Stimulated activated CD4-positive, alpha-beta T cell treated with anti-CD3 and anti-CD28 coated beads, Interleukin-1b, Interleukin-23, amount 100 ng/mL, for 1 hour (primary cell): ENCODE results near the gene KHNYN.

Source experiments
- DNase-seq, 2 donors: peaks; one replicate each; pipeline ENCODE4 v3.0.0-alpha.2; 2020; ENCODE audit warnings: low read depth in 2 of 2

Gene KHNYN

GRCh38 chr14:24401810-24402702 lies 27.7 kb upstream of the KHNYN start:
- DNase-seq, result no peak

GRCh38 chr14:24403294-24403998 lies 26.3 kb upstream of the KHNYN start:
- no peak for DNase-seq

DNA sequence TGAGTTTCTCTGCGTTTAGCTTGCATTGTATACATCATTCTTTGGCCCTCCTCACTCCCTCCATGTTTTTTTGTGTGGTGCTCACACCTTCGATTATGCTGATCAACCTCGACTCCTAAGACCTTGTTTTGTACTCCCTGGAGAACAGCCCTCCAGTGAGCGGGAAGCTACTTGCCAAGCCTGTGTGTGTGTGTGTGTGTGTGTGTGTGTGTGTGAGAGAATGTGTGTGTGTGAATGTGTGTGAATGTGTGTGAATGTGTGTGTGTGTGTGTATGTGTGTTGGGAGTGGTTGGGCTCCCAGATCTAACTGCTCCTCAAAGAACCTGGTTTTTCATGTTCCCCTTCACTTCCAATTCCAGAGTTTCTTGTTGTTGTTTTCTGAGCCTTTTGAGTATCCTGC lies 24.9 kb upstream of the KHNYN start:
- no peak for DNase-seq

- no peak for DNase-seq
These were observed 23.3 kb upstream of the KHNYN start for GRCh38 chr14:24406416-24406815.

DNA sequence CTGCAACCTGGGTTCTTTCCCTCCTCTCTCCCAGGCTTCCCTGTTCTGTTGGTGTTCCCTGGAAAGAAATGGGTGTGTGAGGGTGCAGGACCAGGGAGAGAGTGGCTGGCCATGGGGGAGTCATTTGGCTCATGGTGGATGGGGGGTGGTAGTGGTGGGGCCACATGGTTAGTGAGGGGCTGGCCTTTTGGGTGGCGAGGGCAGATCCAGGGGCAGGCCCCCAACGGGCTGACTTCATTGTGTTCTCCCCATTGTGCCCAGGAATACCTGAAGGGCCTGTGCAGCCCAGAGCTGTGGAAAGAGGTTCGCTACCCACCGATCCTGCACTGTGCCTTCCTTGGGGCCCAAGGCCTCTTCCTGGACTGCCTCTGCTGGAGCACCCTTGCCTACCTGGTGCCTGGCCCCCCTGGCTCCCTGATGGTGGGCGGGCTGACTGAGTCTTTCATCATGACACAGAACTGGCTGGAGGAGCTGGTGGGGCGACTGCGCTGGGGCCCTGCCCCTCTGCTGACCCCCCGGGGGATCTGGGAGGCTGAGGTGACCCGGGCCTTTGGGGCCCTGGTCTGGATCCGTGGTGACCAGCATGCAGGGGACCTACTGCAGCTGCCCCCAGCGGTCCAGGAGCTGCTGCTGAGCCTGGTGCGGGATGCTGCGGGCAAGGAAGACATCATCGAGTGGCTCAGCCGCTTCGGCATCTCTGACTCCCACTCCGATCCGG lies 22.0 kb upstream of the KHNYN start:
- no peak for DNase-seq

DNA sequence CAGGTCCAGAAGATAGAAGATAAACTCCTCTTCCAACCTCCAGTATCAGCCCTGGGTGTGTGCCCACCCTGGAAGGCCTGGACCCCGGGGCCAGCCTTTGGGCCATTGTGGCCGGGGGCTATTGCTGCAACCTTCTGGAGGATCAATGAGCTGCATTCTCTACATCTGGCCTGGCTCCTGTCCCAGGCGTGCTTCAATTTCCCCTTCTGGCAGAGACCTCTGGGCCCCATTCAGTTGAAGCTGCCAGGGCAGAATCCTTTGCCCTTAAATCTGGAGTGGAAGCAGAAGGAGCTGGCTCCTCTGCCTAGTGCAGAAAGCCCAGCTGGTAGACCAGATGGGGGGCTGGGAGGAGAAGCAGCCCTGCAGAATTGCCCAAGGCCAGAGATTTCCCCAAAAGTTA lies 21.0 kb upstream of the KHNYN start:
- DNase-seq, result no peak

- no peak for DNase-seq
These were observed 20.6 kb upstream of the KHNYN start for GRCh38 chr14:24409192-24409591.

DNA sequence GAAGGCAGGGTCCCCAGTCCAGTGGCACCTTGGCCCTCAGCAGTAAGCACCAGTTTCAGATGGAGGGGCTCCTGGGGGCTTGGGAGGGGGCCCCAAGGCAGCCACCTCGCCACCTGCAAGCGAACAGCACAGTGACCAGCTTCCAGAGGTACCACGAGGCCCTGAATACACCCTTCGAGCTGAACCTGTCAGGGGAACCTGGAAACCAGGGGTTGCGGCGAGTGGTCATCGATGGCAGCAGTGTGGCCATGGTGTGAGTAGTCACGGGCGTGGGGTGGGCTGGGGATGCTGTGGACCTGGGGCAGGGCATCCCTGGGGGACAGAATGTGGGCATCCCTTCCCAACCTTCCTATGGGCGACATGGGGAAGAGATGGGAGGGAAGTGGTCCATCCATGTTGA lies 19.8 kb upstream of the KHNYN start:
- DNase-seq, result no peak

GRCh38 chr14:24411443-24412389 lies 18.0 kb upstream of the KHNYN start:
- no peak for DNase-seq

DNA sequence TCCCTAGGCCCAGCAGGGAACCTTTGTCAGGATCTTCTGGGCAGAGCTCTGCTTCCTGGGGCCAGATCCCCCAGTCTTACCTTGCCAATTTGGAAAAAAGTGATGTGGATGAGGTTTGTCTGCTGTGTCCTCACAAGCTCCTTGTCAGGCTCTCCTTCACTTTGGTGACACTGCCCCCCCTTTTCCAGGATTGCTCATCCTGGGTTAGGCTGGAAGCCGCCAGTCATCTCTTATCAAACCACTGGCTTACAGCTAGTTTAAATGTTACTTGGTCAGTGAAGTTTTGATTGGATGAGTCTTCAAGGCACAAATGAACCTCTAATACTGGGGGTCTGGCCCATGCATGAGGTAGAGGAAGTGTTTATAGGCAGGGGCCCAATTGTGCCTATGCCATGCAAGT lies 15.7 kb upstream of the KHNYN start:
- no peak for DNase-seq

GRCh38 chr14:24414732-24415420 lies 14.9 kb upstream of the KHNYN start:
- DNase-seq, result no peak

GRCh38 chr14:24415421-24416253 lies 14.1 kb upstream of the KHNYN start:
- no peak for DNase-seq

DNA sequence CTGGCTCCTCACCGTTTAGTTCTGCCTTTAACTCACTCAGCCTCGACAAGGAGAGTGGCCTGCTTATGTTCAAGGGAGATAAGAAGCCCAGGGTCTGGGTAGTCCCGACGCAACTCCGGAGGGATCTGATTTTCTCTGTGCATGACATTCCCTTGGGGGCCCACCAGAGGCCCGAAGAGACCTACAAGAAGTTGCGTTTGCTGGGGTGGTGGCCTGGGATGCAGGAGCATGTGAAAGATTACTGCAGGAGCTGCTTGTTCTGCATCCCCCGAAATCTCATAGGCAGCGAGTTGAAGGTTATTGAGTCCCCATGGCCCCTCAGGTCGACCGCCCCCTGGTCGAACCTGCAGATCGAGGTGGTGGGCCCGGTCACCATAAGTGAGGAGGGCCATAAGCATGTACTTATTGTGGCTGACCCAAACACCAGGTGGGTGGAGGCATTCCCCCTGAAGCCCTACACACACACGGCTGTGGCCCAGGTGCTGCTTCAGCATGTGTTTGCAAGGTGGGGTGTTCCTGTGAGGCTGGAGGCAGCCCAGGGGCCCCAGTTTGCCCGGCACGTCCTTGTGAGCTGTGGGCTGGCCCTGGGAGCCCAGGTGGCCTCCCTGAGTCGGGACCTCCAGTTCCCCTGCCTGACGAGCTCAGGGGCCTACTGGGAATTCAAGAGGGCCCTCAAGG lies 13.4 kb upstream of the KHNYN start:
- DNase-seq, result no peak

- DNase-seq, result no peak
These were observed 12.7 kb upstream of the KHNYN start for GRCh38 chr14:24416932-24417619.

DNA sequence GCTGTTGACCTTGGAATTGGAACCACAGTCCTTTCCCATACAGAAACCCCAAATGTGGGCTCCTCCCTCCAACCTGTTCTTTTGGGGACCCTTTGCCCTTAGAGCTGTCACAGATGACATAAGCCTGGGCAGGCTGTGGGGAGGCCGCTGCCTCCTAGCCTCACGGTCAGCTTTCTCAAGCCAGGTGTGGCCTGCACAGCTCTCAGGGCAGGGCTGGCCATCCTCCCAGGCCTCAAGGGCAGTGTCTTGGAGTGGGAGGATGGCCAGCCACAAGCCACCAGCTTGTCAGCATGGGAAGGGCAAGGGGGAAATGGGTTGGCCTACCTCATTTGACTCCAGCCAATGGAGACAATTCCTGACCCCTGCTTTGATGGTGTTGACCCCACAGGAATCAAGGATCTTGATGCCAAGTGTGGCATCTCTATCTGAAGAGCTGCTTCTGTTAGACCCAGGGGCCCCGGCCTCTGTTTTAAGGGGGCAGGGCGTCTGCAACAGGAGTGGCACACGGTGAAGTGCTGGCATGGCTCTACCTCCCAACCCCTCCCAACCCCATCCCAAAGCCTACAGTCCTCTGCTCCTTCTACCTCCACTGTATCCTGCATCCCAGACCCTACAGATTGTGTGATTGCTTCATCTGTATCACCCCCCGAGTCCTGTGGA lies 11.8 kb upstream of the KHNYN start:
- no peak for DNase-seq

DNA sequence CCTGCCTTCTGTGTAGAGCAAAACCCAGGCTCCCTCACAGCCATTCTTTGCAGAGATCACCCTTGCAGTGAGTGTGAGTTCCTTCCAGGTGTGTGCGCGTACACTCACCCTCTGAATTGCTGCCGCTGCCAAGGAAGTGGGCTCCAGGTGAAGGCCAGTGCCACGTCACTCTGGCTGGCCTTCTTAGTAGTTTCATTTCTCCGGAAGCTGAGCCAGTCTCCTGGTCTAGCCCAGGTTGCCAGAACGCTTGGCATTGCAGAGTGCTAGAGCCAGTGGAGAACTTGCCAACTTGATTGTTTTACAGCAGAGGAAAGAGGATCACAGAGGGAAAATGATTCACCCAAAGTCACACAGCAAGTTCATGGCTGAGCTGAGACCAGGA lies 11.3 kb upstream of the KHNYN start:
- DNase-seq, result no peak

DNA sequence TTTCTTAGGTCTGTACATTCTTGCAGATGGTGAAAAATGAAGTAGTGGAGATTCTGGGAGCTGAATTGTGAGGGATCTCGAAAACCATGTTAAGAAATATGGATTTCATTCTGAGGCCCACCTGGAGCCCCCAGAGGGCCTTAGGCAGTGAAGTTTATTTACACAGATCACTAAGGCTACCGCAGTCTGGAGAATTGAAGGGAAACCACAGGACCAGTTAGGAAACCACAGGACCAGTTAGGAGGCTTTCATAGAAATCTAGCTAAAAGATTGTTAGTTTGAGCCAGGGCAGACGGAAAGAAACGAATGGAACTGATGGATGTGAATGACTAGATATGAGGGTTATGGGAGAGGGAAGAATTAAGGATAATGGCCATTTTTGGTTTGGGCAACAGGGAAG lies 7.5 kb upstream of the KHNYN start:
- DNase-seq, result no peak
